ENCODE measurements around the gene AMACR.
"Not testable (repeated sequence)": the region's sequence is repeated elsewhere in the genome, so short reads cannot be mapped to it uniquely, and the experiment has no call there.

GRCh38 chr5:34030585-34030984, 22.7 kb upstream of the AMACR start:
- not testable (repeated sequence) for TF ChIP-seq CTCF, POLR2A (IDR thresholded peaks at IDR 0.05)

Measured in esophagus squamous epithelium (tissue), 4 donors.